PFSK-1 (cell line): ENCODE results near the gene TMIE.

Experiments used
- FOXP2 ChIP-seq: optimal IDR thresholded peaks from 2 replicates; pipeline ENCODE3; 2011; ENCODE audit warnings: borderline replicate concordance, control low read depth, inconsistent platforms; ENCODE audit not compliant: insufficient read depth; ENCODE audit errors: extremely low read length, extremely low read depth
- POLR2AphosphoS5 ChIP-seq: IDR thresholded peaks from 2 replicates; pipeline ENCODE4 v1.6.1; 2012; ENCODE audit warnings: low read depth, mild to moderate bottlenecking, control low read depth, low read length, moderate library complexity
- REST ChIP-seq, 2 experiments: IDR thresholded peaks; 2 replicates each; pipeline versions ENCODE4 v1.6.1 to v1.8.0; 2011 to 2012; ENCODE audit warnings: low read depth in 2 of 2, low read length in 2 of 2, control low read depth in 1 of 2, inconsistent platforms in 1 of 2, mild to moderate bottlenecking in 1 of 2, moderate library complexity in 1 of 2; ENCODE audit not compliant: insufficient read depth in 1 of 2
- SIN3A ChIP-seq: IDR thresholded peaks from 2 replicates; pipeline ENCODE4 v1.6.1; 2012; ENCODE audit warnings: mild to moderate bottlenecking, low read length, moderate library complexity, borderline replicate concordance; ENCODE audit not compliant: insufficient read depth
- TAF1 ChIP-seq: IDR thresholded peaks from 2 replicates; pipeline ENCODE4 v1.6.1; 2012; ENCODE audit warnings: low read length, control low read depth, borderline replicate concordance; ENCODE audit not compliant: insufficient read depth

TMIE gene

GRCh38 chr3:46660003-46660402 is 41.2 kb upstream of the TMIE start:
- TF ChIP-seq SIN3A = no peak
- TF ChIP-seq POLR2AphosphoS5 = no peak
- no peak for TF ChIP-seq REST (IDR thresholded peaks at IDR 0.05; ENCODE audit: insufficient read depth in 1 of 2, low read depth in 2 of 2, low read length in 2 of 2)
- TF ChIP-seq FOXP2 = no peak
- TF ChIP-seq TAF1 = no peak

DNA sequence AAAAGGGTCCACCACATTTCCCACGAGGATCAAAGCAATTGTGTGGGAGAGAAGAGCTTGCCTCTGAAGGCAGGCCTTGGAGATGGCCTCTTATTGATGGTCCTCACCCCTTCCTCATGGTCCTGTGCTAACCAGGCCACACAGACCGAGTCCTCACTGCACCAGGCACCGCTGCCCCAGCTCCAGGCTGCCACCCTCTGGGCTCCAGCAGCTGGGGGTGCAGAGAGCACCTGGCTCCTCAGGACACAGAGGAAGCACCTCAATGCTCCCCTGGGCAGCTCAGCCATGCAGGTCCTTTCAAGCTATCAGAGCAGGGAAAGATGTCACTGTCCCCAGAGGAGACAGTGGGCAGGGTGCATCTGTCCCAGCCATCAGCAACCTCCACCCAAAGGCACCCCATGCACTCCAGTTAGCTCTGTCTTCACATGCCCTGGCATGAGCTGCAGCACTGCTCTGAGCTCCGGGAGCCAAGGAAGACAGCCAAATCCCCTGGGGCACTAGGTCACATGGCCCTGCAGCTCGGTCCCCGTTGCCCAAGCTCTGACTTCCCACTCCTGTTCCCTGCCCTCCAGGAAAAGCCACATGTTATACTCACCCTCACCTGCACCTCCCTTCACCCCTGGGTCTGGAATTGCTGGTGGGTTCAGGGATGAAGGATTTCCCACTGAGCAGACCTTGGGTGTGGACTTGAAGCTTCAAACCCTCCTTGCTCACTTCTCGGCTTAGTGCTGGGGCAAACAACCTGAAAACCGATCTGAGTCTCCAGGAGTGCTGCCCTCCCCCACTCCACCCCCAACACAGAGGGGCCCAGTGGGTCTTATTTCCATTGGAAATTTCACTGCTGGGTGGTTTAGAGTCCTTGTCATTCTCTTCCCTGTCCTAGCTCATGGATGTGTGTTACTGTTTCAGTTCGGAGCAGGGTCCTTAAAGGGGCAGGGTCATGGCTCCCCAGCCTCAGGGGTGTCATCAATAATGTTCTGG is 40.4 kb upstream of the TMIE start:
- TF ChIP-seq FOXP2 (no peak), TAF1 (no peak), POLR2AphosphoS5 (no peak), SIN3A (no peak), REST (IDR thresholded peaks at IDR 0.05; ENCODE audit: insufficient read depth in 1 of 2, low read depth in 2 of 2, low read length in 2 of 2) (no peak)

DNA sequence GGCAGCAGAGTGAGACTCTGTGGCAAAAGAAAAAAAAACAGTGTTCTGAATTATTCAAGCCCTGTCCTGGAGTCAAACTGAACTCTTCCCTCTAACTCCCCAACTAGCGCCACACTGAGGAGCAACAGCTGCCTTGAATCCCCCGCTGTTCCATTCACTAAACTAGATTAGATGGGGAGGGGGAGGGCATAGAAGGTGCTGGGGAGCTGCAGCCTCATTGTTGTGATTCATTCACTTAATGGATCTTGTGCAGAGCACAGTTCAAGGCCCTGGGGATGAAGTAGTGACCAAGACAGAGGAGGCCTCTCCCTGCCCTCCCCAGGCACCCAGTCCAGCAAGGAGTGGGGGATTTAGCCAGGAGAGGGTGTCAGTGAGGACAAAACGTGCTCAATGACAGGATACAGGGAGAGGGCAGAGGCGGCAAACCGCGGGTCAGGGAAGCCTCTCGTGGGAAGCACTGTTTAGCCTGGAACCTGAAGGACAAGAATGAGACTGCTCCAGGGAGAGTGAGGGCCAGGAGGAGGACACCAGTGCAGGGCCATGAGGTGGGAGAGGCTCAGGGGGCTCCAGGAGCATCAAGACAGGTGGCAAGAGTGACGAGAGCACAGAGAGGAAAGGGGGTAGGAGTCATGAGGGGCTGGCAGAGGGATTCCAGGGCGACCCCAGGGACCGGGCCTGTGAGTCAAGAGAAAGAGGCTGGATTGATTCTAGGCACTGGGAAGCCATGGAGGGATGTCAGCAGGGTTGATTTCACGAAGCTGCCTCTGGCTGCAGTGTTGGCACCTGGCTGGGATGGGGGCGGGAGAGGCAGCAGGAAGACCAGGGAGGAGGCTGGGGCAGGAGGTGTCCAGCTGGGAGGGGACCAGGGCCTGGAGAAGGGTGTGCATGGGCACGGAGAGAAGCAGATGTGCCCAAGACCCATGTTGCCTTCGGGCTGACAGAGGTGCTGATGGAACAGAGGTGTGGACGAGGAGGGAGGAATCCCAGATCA is 39.1 kb upstream of the TMIE start:
- TF ChIP-seq REST (IDR thresholded peaks at IDR 0.05; ENCODE audit: insufficient read depth in 1 of 2, low read depth in 2 of 2, low read length in 2 of 2) (no peak), POLR2AphosphoS5 (no peak), SIN3A (no peak), FOXP2 (no peak), TAF1 (no peak)

DNA sequence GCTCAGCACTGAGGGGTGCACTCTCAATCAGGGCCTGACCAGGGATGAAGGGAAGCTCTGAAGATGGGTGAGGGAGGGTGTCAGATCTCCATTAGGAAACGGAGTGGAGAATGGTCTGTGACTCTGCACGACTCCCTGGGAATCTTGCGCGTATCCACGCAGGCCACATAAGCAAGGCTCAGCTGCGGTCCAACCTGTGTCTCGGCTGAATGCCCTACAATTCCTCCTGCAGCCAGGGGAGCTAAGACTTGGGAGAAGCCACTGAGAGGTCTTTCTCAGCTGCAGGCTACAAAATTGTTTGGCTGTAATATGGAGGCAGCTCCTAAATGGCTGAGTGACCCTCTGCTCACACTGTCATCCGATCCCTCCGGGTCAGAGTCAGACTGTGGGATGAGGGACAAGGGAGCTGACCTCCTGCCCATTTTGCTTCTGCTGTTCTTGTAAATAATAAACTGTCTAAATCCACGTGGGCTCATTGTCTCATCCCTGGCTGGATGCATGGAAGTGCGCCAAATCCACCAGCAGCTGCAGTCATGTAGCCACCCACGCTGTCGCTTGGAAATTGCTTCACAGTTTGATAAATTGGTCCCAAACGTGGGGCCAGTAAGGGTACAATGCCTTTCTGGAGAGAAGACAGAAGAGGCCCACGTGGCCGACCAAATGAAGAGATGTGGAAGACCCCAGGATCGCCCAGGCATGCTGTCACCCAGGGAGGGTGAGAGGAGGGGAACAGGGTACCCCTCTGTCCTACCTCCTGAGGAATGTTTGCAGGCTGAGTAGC is 38.2 kb upstream of the TMIE start:
- TF ChIP-seq REST (IDR thresholded peaks at IDR 0.05; ENCODE audit: insufficient read depth in 1 of 2, low read depth in 2 of 2, low read length in 2 of 2) = no peak
- TF ChIP-seq SIN3A = no peak
- TF ChIP-seq TAF1 = no peak
- TF ChIP-seq FOXP2 = no peak
- no peak for TF ChIP-seq POLR2AphosphoS5
